Naive thymus-derived CD4-positive, alpha-beta T cell (primary cell): ENCODE data around the gene PKM. TPM values are rescaled to one million over a fixed set of nuclear protein-coding genes. Genes with fewer than 3 reads are reported as not detected.

Experiments
- ATAC-seq: fragments of 150-1000 bp; cut with Tn5 transposase; 2 replicates; pipeline ENCODE4 v1.10.0; 2021; ENCODE audit warnings: mild to moderate bottlenecking, moderate library complexity
- CTCF ChIA-PET: fragments of 350-600 bp; sonication (Branson Sonifier 250); formaldehyde crosslinking; loops from one replicate; lab custom pipeline; 2021; ENCODE audit warnings: antibody characterized with exemption; lab: Charles Lee
- POLR2A ChIA-PET: fragments of 350-600 bp; sonication (Branson Sonifier 250); formaldehyde crosslinking; loops from one replicate; lab custom pipeline; 2021; ENCODE audit warnings: antibody characterized with exemption, inconsistent platforms; lab: Charles Lee
- DNase-seq, 9 donors: peaks; one replicate each; pipeline versions ENCODE4 v3.0.0 to v3.0.0-alpha.2; 2020 to 2022; ENCODE audit warnings: mixed read lengths in 1 of 9
- H3K27ac ChIP-seq: one replicate; pipeline ENCODE4 v1.7.0; 2013; ENCODE audit warnings: mild to moderate bottlenecking, low read depth, low read length, moderate library complexity
- H3K27me3 ChIP-seq, 2 donors: one replicate each; pipeline ENCODE4 v1.7.0; 2013; ENCODE audit warnings: low read length in 2 of 2, mild to moderate bottlenecking in 2 of 2, moderate library complexity in 2 of 2; ENCODE audit not compliant: control insufficient read depth in 2 of 2, insufficient read depth in 2 of 2
- H3K36me3 ChIP-seq, 3 experiments: 1 replicate in 2 of 3; 2 replicates in 1 of 3; pipeline ENCODE4 v1.7.0; 2013; ENCODE audit warnings: low read length in 3 of 3, mild to moderate bottlenecking in 3 of 3, moderate library complexity in 1 of 3; ENCODE audit not compliant: insufficient read depth in 3 of 3, control insufficient read depth in 2 of 3
- H3K4me1 ChIP-seq, 2 donors: one replicate each; pipeline ENCODE4 v1.7.0; 2013; ENCODE audit warnings: low read length in 2 of 2, mild to moderate bottlenecking in 2 of 2, moderate library complexity in 1 of 2; ENCODE audit not compliant: control insufficient read depth in 2 of 2, insufficient read depth in 2 of 2
- H3K4me3 ChIP-seq: 2 replicates; pipeline ENCODE4 v1.7.0; 2013; ENCODE audit warnings: mild to moderate bottlenecking, low read length
- H3K9me3 ChIP-seq, 3 experiments: 1 replicate in 2 of 3; 2 replicates in 1 of 3; pipeline ENCODE4 v1.7.0; 2013; ENCODE audit warnings: low read length in 3 of 3; ENCODE audit not compliant: control insufficient read depth in 2 of 3
- H3K27ac Mint-ChIP-seq, 9 donors: one replicate each; pipeline ENCODE4 v1.8.0; 2020 to 2022; ENCODE audit warnings: mixed read lengths in 9 of 9, mild to moderate bottlenecking in 8 of 9, moderate library complexity in 5 of 9, inconsistent platforms in 2 of 9
- H3K27me3 Mint-ChIP-seq, 5 donors: one replicate each; pipeline ENCODE4 v1.8.0; 2021 to 2022; ENCODE audit warnings: mixed read lengths in 5 of 5, mild to moderate bottlenecking in 1 of 5
- H3K36me3 Mint-ChIP-seq, 5 donors: one replicate each; pipeline ENCODE4 v1.8.0; 2020 to 2022; ENCODE audit warnings: mixed read lengths in 5 of 5, mild to moderate bottlenecking in 3 of 5, inconsistent platforms in 1 of 5
- H3K4me1 Mint-ChIP-seq, 7 donors: one replicate each; pipeline ENCODE4 v1.8.0; 2020 to 2022; ENCODE audit warnings: mixed read lengths in 7 of 7, mild to moderate bottlenecking in 3 of 7, inconsistent platforms in 1 of 7
- H3K4me3 Mint-ChIP-seq, 10 donors: one replicate each; pipeline ENCODE4 v1.8.0; 2020 to 2022; ENCODE audit warnings: mild to moderate bottlenecking in 10 of 10, mixed read lengths in 10 of 10, moderate library complexity in 6 of 10, inconsistent platforms in 2 of 10
- H3K9me3 Mint-ChIP-seq, 11 donors: one replicate each; pipeline ENCODE4 v1.8.0; 2020 to 2022; ENCODE audit warnings: mixed read lengths in 11 of 11, mild to moderate bottlenecking in 4 of 11, inconsistent platforms in 1 of 11, moderate library complexity in 1 of 11
- intact Hi-C, 2 donors: fragments of 100-400 bp; cut with micrococcal nuclease; formaldehyde crosslinking; loops; one replicate each; pipeline ENCODE4 v1.15.1; 2023
- polyA plus RNA-seq, 2 donors: library from polyadenylated mRNA; unstranded; fragments of 300-500 nt; fragmentation: Illumina TruSeq; gene quantifications; one replicate each; pipeline ENCODE4 v1.2.3, GENCODE V29; 2021
- total RNA-seq, 6 experiments: library from RNA in 5 of 6; stranded (reverse) in 5 of 6; gene quantifications; 1 replicate in 5 of 6; 2 replicates in 1 of 6; pipeline ENCODE4 v1.2.3 and lab custom pipeline; 2021 to 2026

PKM gene
- total and polyA plus RNA-seq, 7 experiments from 2014 or later, result 237 to 1,627 (median 357) TPM

- Histone ChIP-seq H3K4me3 (peak overlapping the region; percentile 53), H3K27ac (peak overlapping the region; percentile 70), H3K9me3 (no peaks in the 10 kb centered on the region), H3K4me1 (peaks cover 18 to 25% of the 10 kb centered on the region in 2 donors), H3K36me3 (peaks cover 0 to under 1% (median 0%) of the 10 kb centered on the region in 3 experiments), H3K27me3 (no peaks in the 10 kb centered on the region)
- intact Hi-C loops, result loop anchor here (1.0 kb wide), 14 partner anchors 33 to 778 kb away; partner anchors contain the start of genes ADPGK (in 2 of the 2), MYO9A (in 2 of the 2), PKM (in 2 of the 2) and SENP8 (in 2 of the 2)
- peak overlapping the region; percentile 87 to 95 (median 88) for H3K4me3 Mint-ChIP-seq
- no peak for DNase-seq
- peak overlapping the region; percentile 87 to 95 (median 93) for H3K27ac Mint-ChIP-seq
- ChIA-PET CTCF (interaction anchor here (0.6 to 1.9 kb wide), 5 partner anchors 14 to 75 kb away, joined by 3 to 9 read pairs (median 4); partner anchors contain the start of genes GRAMD2A and PKM), POLR2A (interaction anchor here (1.0 to 3.5 kb wide), 6 partner anchors 29 to 200 kb away, joined by 4 to 38 read pairs (median 6); partner anchors contain the start of genes HEXA and PKM)
- H3K36me3 Mint-ChIP-seq, result peaks cover 4 to 9% (median 4%) of the 10 kb centered on the region in 5 donors
- H3K9me3 Mint-ChIP-seq, result no peaks in the 10 kb centered on the region
- peaks cover 24 to 53% (median 44%) of the 10 kb centered on the region in 7 donors for H3K4me1 Mint-ChIP-seq
- H3K27me3 Mint-ChIP-seq, result peaks cover 0 to 2% (median 0%) of the 10 kb centered on the region in 5 donors
- no peak for ATAC-seq
Observed at GRCh38 chr15:72272997-72273352, 42.0 kb upstream of the PKM start.

- Histone ChIP-seq H3K36me3 (peaks cover under 1 to 7% (median 1%) of the 10 kb centered on the region in 3 experiments), H3K27ac (peak within 1 kb of the TSS; percentile 90), H3K9me3 (no peaks in the 10 kb centered on the region), H3K4me3 (peak within 1 kb of the TSS; percentile 71), H3K4me1 (peaks cover 18 to 25% of the 10 kb centered on the region in 2 donors), H3K27me3 (no peaks in the 10 kb centered on the region)
- no peaks in the 10 kb centered on the region for H3K27me3 Mint-ChIP-seq
- no peaks in the 10 kb centered on the region for H3K9me3 Mint-ChIP-seq
- DNase-seq (peak; percentile 94 to 100 (median 99)), ATAC-seq (peak; percentile 96)
- peaks cover 4 to 10% (median 5%) of the 10 kb centered on the region in 5 donors for H3K36me3 Mint-ChIP-seq
- CTCF ChIA-PET, result interaction anchor here (0.8 to 1.9 kb wide), 3 partner anchors 21 to 46 kb away, joined by 3 to 9 read pairs (median 4); partner anchors contain the start of gene PKM
- H3K27ac Mint-ChIP-seq, result peak within 1 kb of the TSS; percentile 87 to 96 (median 93)
- peaks cover 24 to 53% (median 44%) of the 10 kb centered on the region in 7 donors for H3K4me1 Mint-ChIP-seq
- intact Hi-C loops, result loop anchor here (1.0 kb wide), 14 partner anchors 34 to 779 kb away; partner anchors contain the start of genes ADPGK (in 2 of the 2), MYO9A (in 2 of the 2), PKM (in 2 of the 2) and SENP8 (in 2 of the 2)
- POLR2A ChIA-PET, result interaction anchor here (1.1 to 3.5 kb wide), 6 partner anchors 29 to 103 kb away, joined by 4 to 38 read pairs (median 9); partner anchors contain the start of genes HEXA and PKM
- H3K4me3 Mint-ChIP-seq, result peak within 1 kb of the TSS; percentile 87 to 95 (median 90)
Observed at GRCh38 chr15:72272213-72272996, 41.4 kb upstream of the PKM start, which contains the start of gene PARP6. Gene PARP6, minus strand, starts transcription at chr15:72272554. Its CDS starts 5,077 bp downstream, at chr15:72267477.

- Mint-ChIP-seq H3K27ac (peak overlapping the region; percentile 70 to 96 (median 87)), H3K4me1 (peaks cover 24 to 53% (median 44%) of the 10 kb centered on the region in 7 donors), H3K27me3 (no peaks in the 10 kb centered on the region), H3K4me3 (peak overlapping the region; percentile 86 to 94 (median 90)), H3K36me3 (peaks cover 8 to 13% (median 10%) of the 10 kb centered on the region in 5 donors), H3K9me3 (no peaks in the 10 kb centered on the region)
- ChIA-PET CTCF (no interaction called here), POLR2A (interaction anchor here (1.4 to 1.7 kb wide), 2 partner anchors 42 to 44 kb away, joined by 5 to 9 read pairs; no protein-coding TSS in a partner anchor)
- Histone ChIP-seq H3K27me3 (no peaks in the 10 kb centered on the region), H3K4me3 (peak overlapping the region; percentile 71), H3K4me1 (peaks cover 18 to 25% of the 10 kb centered on the region in 2 donors), H3K27ac (peak overlapping the region; percentile 90), H3K36me3 (peaks cover 4 to 12% (median 5%) of the 10 kb centered on the region in 3 experiments), H3K9me3 (no peaks in the 10 kb centered on the region)
- DNase-seq (peak in 2 of 9 donors; percentile 6 to 10), ATAC-seq (peak; percentile 0)
- intact Hi-C loops, result loop anchor here (1.0 kb wide), 14 partner anchors 34 to 779 kb away; partner anchors contain the start of genes ADPGK (in 2 of the 2), MYO9A (in 2 of the 2), PKM (in 2 of the 2) and SENP8 (in 2 of the 2)
Observed at GRCh38 chr15:72271895-72272212, 40.9 kb upstream of the PKM start.

GRCh38 chr15:72271221-72271620 lies 40.2 kb upstream of the PKM start:
- peaks cover 4 to 18% (median 10%) of the 10 kb centered on the region in 3 experiments for H3K36me3 ChIP-seq
- H3K9me3 ChIP-seq, result no peaks in the 10 kb centered on the region
- Mint-ChIP-seq H3K4me3 (peak overlapping the region; percentile 77 to 94 (median 89)), H3K4me1 (peaks cover 24 to 53% (median 44%) of the 10 kb centered on the region in 7 donors), H3K36me3 (peaks cover 8 to 17% (median 10%) of the 10 kb centered on the region in 5 donors), H3K27ac (peak overlapping the region; percentile 32 to 96 (median 86)), H3K9me3 (no peaks in the 10 kb centered on the region), H3K27me3 (no peaks in the 10 kb centered on the region)
- peak overlapping the region; percentile 71 for H3K4me3 ChIP-seq
- peak overlapping the region; percentile 90 for H3K27ac ChIP-seq
- CTCF ChIA-PET, result no interaction called here
- ATAC-seq (no peak), DNase-seq (no peak)
- H3K27me3 ChIP-seq, result no peaks in the 10 kb centered on the region
- POLR2A ChIA-PET, result interaction anchor here (1.4 to 1.7 kb wide), 3 partner anchors 40 to 43 kb away, joined by 5 to 9 read pairs (median 6); no protein-coding TSS in a partner anchor
- intact Hi-C loops, result no loop called here
- peaks cover 18 to 25% of the 10 kb centered on the region in 2 donors for H3K4me1 ChIP-seq

- Histone ChIP-seq H3K9me3 (no peaks in the 10 kb centered on the region), H3K27me3 (no peaks in the 10 kb centered on the region), H3K4me3 (no peak overlapping the region), H3K4me1 (peaks cover 18 to 25% of the 10 kb centered on the region in 2 donors), H3K27ac (peak overlapping the region; percentile 90), H3K36me3 (peaks cover 14 to 33% (median 23%) of the 10 kb centered on the region in 3 experiments)
- intact Hi-C loops, result no loop called here
- H3K4me1 Mint-ChIP-seq, result peaks cover 24 to 51% (median 44%) of the 10 kb centered on the region in 7 donors
- DNase-seq (no peak), ATAC-seq (no peak)
- ChIA-PET CTCF (no interaction called here), POLR2A (interaction anchor here (0.9 to 1.4 kb wide), 2 partner anchors 10 to 38 kb away, joined by 3 to 6 read pairs; no protein-coding TSS in a partner anchor)
- H3K36me3 Mint-ChIP-seq, result peaks cover 17 to 27% (median 18%) of the 10 kb centered on the region in 5 donors
- H3K4me3 Mint-ChIP-seq, result peak overlapping the region in 2 of 10 donors; percentile 87 to 89
- no peaks in the 10 kb centered on the region for H3K27me3 Mint-ChIP-seq
- no peaks in the 10 kb centered on the region for H3K9me3 Mint-ChIP-seq
- H3K27ac Mint-ChIP-seq, result peak overlapping the region in 1 of 9 donors; percentile 86
Observed at GRCh38 chr15:72269739-72270138, 38.7 kb upstream of the PKM start.

GRCh38 chr15:72265031-72265430 lies 34.0 kb upstream of the PKM start:
- Mint-ChIP-seq H3K9me3 (no peaks in the 10 kb centered on the region), H3K4me3 (no peak overlapping the region), H3K27ac (no peak overlapping the region), H3K27me3 (no peaks in the 10 kb centered on the region), H3K36me3 (peaks cover 42 to 63% (median 51%) of the 10 kb centered on the region in 5 donors), H3K4me1 (peaks cover 0 to 15% (median 4%) of the 10 kb centered on the region in 7 donors)
- Histone ChIP-seq H3K27ac (no peak overlapping the region), H3K36me3 (peaks cover 40 to 80% (median 44%) of the 10 kb centered on the region in 3 experiments), H3K9me3 (no peaks in the 10 kb centered on the region), H3K4me3 (no peak overlapping the region), H3K4me1 (no peaks in the 10 kb centered on the region), H3K27me3 (no peaks in the 10 kb centered on the region)
- intact Hi-C loops, result no loop called here
- ChIA-PET CTCF (no interaction called here), POLR2A (no interaction called here)
- DNase-seq, result no peak
- no peak for ATAC-seq
